ENCODE results near the gene GLP2R. TPM values are rescaled to one million over a fixed set of nuclear protein-coding genes. Genes with fewer than 3 reads are reported as not detected.

Gene GLP2R
- total and polyA plus RNA-seq, 2 of the 8 experiments (the other 6 are each of a cell fraction or from before 2014, with no cell fraction given), result not detected

- CTCF ChIA-PET (ENCODE audit: partially characterized antibody), result interaction anchor here (1.0 to 6.0 kb wide), 6 partner anchors 11 to 697 kb away, joined by 3 to 49 read pairs (median 4); partner anchors contain the start of gene RCVRN
- no peak overlapping the region for H2BK120ac ChIP-seq (replicated peaks; ENCODE audit: low read depth, low read length)
- 80% methylated on average over 11 of the region's 13 CpGs; no CpG with 5 or more reads in 1 of the 2 experiments for WGBS, 2 experiments (ENCODE audit: extremely low coverage in 1 of 2, insufficient coverage in 1 of 2, insufficient read length in 1 of 2, insufficient replicate concordance in 2 of 2, low coverage in 1 of 2, low lambda C conversion rate in 2 of 2, missing lambda C conversion rate in 1 of 2)
- no peak for TF ChIP-seq KDM1A (IDR thresholded peaks at IDR 0.05; ENCODE audit: borderline replicate concordance, low read length)
- no peak for TF ChIP-seq RXRA (IDR thresholded peaks at IDR 0.05; ENCODE audit: insufficient read depth, low read depth, low read length)
- TF ChIP-seq TBP (IDR thresholded peaks at IDR 0.05; ENCODE audit: low read depth, low read length), result no peak
- no peak for TF ChIP-seq YY1 (IDR thresholded peaks at IDR 0.05; ENCODE audit: low read depth, low read length)
- TF ChIP-seq CHD2 (IDR thresholded peaks at IDR 0.05; ENCODE audit: low read length), result no peak
- no peak for TF ChIP-seq CTCF (IDR thresholded peaks at IDR 0.05; ENCODE audit: control extremely low read depth in 1 of 3, insufficient read depth in 1 of 3, low read depth in 1 of 3, low read length in 3 of 3)
- TF ChIP-seq CBX5 (IDR thresholded peaks at IDR 0.05; ENCODE audit: low read depth, low read length), result no peak
- no peak for TF ChIP-seq KDM5A (IDR thresholded peaks at IDR 0.05; ENCODE audit: low read length)
- TF ChIP-seq KDM4A (IDR thresholded peaks at IDR 0.05; ENCODE audit: low read depth, low read length, severe bottlenecking), result no peak
- TF ChIP-seq TCF12 (IDR thresholded peaks at IDR 0.05; ENCODE audit: low read depth, low read length), result no peak
- TF ChIP-seq JUND (IDR thresholded peaks at IDR 0.05; ENCODE audit: low read length), result no peak
- TF ChIP-seq POLR2AphosphoS5 (IDR thresholded peaks at IDR 0.05; ENCODE audit: low read depth, low read length), result no peak
- TF ChIP-seq RAD21 (IDR thresholded peaks at IDR 0.05 in 1 of 2, conservative IDR thresholded peaks at IDR 0.05 in 1 of 2; ENCODE audit: low read depth in 2 of 2, low read length in 2 of 2), result no peak
These were observed 91.4 kb downstream of the GLP2R start for GRCh38 chr17:9917131-9917530.

More at GRCh38 chr17:9917131-9917530, 91.4 kb downstream of the GLP2R start:
- Histone ChIP-seq H2AK5ac (ENCODE audit: low read depth, low read length) (no peak overlapping the region), H3K79me1 (ENCODE audit: low read depth, low read length) (no peaks in the 10 kb centered on the region), H4K91ac (replicated peaks; ENCODE audit: insufficient read length, low read length) (no peak overlapping the region), H2BK15ac (ENCODE audit: low read length) (no peak overlapping the region), H3K23me2 (ENCODE audit: low read depth, low read length) (no peaks in the 10 kb centered on the region), H4K5ac (ENCODE audit: insufficient read length, low read depth, low read length) (no peak overlapping the region), H4K20me1 (replicated peaks in 1 of 2; ENCODE audit: control insufficient read depth in 1 of 2, insufficient read depth in 2 of 2, low read length in 2 of 2) (no peaks in the 10 kb centered on the region), H3K27me3 (replicated peaks in 1 of 4; ENCODE audit: control insufficient read depth in 3 of 4, extremely low read depth in 1 of 4, insufficient read depth in 3 of 4, low read length in 3 of 4) (no peaks in the 10 kb centered on the region), H3K4me2 (ENCODE audit: insufficient read depth in 1 of 2, low read depth in 2 of 2, low read length in 2 of 2) (no peak overlapping the region), H3K4me1 (replicated peaks in 1 of 4; ENCODE audit: control insufficient read depth in 3 of 4, insufficient read depth in 4 of 4, low read length in 3 of 4) (no peaks in the 10 kb centered on the region), H3K14ac (ENCODE audit: insufficient read length) (no peak overlapping the region), H2BK5ac (ENCODE audit: low read depth, low read length) (no peak overlapping the region), H2BK20ac (ENCODE audit: low read length) (no peak overlapping the region), H3K4ac (replicated peaks; ENCODE audit: insufficient read length, low read depth, low read length) (no peak overlapping the region), H3K27ac (ENCODE audit: low read depth, low read length) (no peak overlapping the region), H2AFZ (ENCODE audit: low read length) (no peak overlapping the region), H3K9ac (replicated peaks in 1 of 4; ENCODE audit: extremely low read depth in 1 of 4, low read depth in 3 of 4, low read length in 3 of 4) (no peak overlapping the region), H3K4me3 (ENCODE audit: extremely low read depth in 1 of 4, insufficient read depth in 2 of 4, low read depth in 3 of 4, low read length in 4 of 4) (no peak overlapping the region), H3K18ac (ENCODE audit: extremely low read depth, low read length) (no peak overlapping the region), H2BK12ac (ENCODE audit: low read depth, low read length) (no peak overlapping the region), H4K8ac (ENCODE audit: extremely low read depth, insufficient read depth, low read length) (no peak overlapping the region), H3K36me3 (ENCODE audit: control insufficient read depth in 2 of 4, insufficient read depth in 4 of 4, low read length in 3 of 4) (no peaks in the 10 kb centered on the region), H3K23ac (ENCODE audit: insufficient read length) (no peak overlapping the region), H3K79me2 (ENCODE audit: control insufficient read depth in 1 of 2, insufficient read depth in 2 of 2, low read length in 2 of 2) (no peaks in the 10 kb centered on the region), H3K9me3 (ENCODE audit: insufficient read depth in 2 of 2, low read depth in 1 of 2, low read length in 1 of 2) (no peaks in the 10 kb centered on the region), H3K56ac (replicated peaks; ENCODE audit: insufficient read length, low read depth, low read length) (no peak overlapping the region)
- DNase-seq (ENCODE audit: low read depth in 1 of 2, low spot score in 2 of 2), result no peak
- POLR2A ChIA-PET (ENCODE audit: partially characterized antibody), result no interaction called here
- no peak for FAIRE-seq

All from H1 (cell line).